Skin epidermis (tissue), 12 donors: Measurements from ENCODE around the gene TRPM5.

Source experiments
- H3K27ac ChIP-seq, 21 experiments: fragments of 200-600 bp; sonication (generic) in 11 of 21; one replicate each; pipeline ENCODE4 v1.5.0; 2020; ENCODE audit warnings: mild to moderate bottlenecking in 3 of 21, inconsistent platforms in 2 of 21, moderate library complexity in 2 of 21
- H3K4me3 ChIP-seq, 7 experiments: fragments of 200-600 bp; sonication (generic) in 2 of 7; one replicate each; pipeline ENCODE4 v1.5.0; 2020; ENCODE audit warnings: inconsistent platforms in 2 of 7, mild to moderate bottlenecking in 2 of 7, moderate library complexity in 1 of 7

Gene TRPM5

DNA sequence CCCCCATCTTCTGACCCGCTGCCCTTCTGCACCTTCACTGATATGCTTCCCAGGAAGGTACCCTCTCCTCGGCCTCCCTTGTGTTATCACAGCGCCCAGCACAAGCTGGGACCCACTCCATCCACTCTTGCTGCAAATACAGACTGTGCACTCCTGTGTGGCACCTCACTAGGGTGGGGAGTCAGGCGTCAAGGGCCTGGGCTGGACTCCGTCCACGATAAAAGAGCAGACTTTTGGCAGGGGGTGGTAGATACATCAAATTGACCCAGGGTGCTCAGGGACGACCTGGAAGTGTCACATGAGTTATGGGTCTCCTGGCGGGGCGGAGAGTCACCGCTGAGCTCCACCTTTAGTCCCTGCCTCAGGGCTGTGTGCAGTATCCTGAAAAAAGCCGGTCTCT, 908 bp downstream of the TRPM5 start:
- H3K4me3 ChIP-seq, result no peak overlapping the region
- H3K27ac ChIP-seq, result no peak overlapping the region

GRCh38 chr11:2442589-2442988, 1.7 kb downstream of the TRPM5 start:
- H3K4me3 ChIP-seq, result no peak overlapping the region

GRCh38 chr11:2441171-2441570, 3.1 kb downstream of the TRPM5 start:
- Histone ChIP-seq H3K27ac (no peak overlapping the region), H3K4me3 (no peak overlapping the region)

More at GRCh38 chr11:2442589-2442988, 1.7 kb downstream of the TRPM5 start:
- no peak overlapping the region for H3K27ac ChIP-seq

DNA sequence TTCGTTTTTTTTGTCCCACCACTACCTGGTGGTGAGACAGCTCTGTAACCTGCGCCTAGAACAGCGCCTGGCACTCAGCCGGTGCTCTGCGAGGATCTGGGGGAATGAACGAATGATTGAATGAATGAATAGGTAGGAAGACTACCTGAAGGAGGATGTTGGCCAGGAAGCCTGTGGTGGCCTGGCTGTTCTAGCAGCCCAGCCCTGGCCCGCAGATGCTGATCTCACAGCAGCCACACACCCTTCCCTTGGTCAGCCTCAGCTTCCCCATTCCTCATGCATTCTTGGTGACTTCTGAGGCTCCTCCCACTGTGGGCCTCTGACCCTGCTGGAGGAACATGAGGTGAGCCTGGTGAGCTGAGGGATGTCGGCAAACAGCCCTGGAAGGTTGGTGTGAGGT, 3.7 kb downstream of the TRPM5 start:
- Histone ChIP-seq H3K4me3 (no peak overlapping the region), H3K27ac (no peak overlapping the region)

DNA sequence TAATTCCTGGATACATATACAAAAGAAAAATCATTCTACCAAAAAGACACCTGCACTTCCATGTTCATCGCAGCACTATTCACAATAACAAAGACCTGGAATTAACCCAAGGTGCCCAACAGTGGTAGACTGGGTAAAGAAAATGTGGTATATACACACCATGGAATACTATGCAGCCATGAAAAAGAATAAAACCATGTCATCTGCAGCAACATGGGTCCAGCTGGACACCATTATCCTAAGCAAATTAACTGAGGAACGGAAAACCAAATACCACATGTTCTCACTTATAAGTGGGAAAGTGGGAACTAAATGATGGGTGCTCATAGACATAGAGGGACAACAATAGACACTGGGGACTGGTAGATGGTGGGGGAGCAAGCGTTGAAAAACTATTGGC, 4.5 kb downstream of the TRPM5 start:
- H3K4me3 ChIP-seq, result no peak overlapping the region
- H3K27ac ChIP-seq, result no peak overlapping the region

DNA sequence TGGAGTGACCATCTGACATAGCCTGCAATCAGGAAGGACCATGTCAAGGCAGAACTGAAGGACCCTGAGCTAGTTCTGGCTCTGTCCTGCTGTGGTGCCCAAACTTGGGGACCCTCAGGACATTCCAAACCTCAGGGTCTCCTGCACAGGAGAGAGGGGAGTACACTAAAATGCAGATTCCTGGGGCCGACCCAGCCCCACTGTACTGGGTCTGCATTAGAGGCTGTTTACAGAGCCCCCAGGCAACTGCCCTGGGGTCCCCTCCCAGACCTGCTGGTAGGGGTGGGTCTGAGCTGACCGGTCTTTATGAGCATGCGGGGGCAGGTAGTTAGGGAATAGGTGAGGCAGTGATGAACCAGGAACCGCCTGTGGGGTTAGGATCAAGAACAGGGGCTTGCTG, 6.8 kb downstream of the TRPM5 start:
- no peak overlapping the region for H3K4me3 ChIP-seq
- no peak overlapping the region for H3K27ac ChIP-seq

DNA sequence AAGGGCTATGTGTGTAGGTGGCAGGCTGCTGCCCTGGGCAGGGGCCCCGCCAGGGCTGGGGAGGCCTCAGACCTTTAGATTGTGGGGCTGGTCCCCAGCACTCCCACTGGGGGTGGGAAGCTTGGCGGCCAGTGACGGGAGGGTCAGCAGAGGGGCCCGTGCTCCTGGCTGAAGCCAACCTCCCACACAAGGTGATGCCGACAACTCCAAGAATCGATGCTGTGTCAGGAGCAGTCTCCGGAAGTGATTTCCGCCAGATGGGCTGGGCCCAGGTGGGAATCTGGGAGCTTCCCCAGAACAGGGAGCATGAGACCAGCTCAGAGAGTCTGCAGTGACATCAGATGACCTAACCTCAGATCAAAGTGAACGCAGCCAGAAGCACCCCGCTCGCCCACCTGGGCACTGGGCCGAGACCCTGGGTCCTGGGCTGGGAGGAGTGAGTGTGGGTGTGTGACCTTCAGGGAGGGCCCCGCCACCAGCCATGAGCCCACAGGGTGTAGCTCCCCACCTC, 7.7 kb downstream of the TRPM5 start:
- H3K27ac ChIP-seq, result no peak overlapping the region

DNA sequence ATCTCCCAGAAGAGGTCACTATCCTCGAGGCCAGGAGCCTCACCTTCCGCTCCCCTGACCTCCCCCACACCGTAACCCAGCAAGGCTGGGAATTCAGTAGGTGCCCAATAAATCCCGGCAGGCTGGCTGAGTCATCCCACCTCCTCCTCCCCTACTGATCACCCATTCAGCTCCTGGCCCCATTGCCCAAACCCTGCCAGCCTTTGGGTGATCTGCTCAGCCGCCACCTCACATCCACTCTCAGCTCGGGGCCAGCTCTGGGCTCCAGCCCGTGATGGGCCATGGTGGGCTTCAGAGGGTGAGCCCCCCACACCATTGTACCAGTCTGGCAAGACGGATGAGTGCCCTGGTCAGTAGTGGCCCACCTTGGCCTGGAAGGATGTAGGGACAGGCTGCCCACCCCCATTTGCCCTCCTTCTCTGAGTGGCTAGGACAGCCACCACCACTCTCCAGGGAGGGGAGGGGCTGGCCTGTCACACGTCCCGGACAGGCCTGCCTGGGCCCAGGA, 8.2 kb downstream of the TRPM5 start:
- Histone ChIP-seq H3K27ac (no peak overlapping the region), H3K4me3 (no peak overlapping the region)

More for the DNA sequence above, 7.7 kb downstream of the TRPM5 start:
- H3K4me3 ChIP-seq, result no peak overlapping the region

DNA sequence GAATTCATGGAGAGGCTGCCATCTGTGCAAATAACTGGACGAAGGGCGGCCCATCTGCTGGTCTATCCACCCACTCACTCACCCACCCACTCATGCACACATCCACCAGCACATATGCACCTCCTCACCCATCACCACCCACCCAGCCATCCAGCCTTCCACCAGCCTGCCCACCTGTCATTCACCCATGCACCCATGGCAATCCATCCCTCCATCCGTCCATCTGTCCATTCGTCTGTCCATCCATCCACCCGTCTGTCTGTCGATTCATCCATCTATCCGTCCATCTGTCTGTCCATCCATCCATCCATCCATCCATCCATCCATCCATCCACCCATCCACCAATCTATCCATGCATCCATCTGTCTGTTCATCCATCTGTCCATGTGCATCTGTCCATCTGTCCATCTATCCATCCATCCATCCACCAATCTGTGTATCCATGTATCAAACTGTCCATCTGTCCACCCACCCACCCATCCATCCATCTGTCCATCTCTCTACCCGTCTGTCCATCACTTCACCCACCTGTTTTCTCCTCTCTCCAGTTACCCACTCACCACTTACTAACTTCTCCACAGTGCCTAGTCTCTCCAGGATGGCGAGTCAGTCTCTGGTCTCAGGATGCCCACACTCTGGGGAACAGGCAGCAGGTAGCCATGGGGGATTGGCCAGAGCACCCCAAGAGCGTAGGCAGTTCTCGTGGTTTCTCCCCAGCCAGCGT, 8.9 kb downstream of the TRPM5 start:
- no peak overlapping the region for H3K27ac ChIP-seq
- H3K4me3 ChIP-seq, result no peak overlapping the region

DNA sequence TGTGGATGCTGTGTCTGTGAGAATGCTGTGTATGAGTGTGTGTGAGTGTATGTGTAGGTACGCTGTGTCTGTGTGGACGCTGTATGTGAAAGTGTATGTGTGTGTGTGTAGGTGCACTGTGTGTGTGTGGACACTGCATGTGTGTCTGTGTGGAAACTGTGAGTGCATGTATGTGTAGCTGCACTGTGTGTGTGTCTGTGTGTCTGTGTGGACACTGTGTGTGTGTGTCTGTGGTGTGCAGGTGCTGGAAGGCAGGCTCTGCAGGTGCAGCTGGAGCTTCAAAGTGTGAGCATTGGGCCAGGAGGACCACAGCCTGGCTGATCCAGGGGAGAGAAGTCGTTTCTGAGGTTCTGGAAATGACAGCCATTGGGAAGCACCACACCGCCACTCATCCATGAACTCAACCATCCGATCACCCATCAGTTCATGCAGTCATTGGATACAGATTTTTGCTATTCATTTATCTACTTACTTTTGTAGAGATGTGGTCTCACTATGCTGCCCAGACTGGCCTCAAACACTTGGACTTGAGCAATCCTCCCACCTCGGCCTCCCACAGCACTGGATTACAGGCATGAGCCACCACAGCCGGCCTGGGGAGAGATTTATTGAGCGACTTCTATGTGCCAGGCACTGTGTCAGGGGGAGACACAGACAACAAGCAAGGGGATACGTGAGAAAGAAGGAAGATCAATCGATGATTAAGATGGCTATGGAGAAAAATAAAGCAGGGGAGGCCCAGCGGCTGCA, 9.6 kb downstream of the TRPM5 start:
- H3K27ac ChIP-seq, result no peak overlapping the region
- H3K4me3 ChIP-seq, result no peak overlapping the region

DNA sequence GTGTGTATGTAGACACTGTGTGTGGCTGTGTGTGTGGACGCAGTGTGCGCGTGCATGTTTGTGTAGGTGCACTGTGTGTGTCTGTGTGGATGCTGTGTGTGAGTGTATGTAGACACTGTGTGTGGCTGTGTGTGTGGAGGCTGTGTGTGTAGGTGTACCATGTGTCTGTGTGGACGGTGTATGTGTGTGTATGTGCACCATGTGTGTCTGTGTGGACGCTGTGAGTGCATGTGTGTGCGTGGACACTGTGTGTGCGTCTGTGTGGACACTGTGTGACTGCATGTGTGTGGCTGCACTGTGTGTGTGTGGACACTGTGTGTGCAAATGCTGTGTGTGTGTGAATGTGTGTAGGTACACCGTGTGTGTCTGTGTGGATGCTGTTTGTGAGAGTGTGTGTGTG, 10.3 kb downstream of the TRPM5 start:
- Histone ChIP-seq H3K27ac (no peak overlapping the region), H3K4me3 (no peak overlapping the region)

GRCh38 chr11:2433106-2433925, 11.0 kb downstream of the TRPM5 start:
- Histone ChIP-seq H3K27ac (no peak overlapping the region), H3K4me3 (no peak overlapping the region)

GRCh38 chr11:2432628-2433071, 11.7 kb downstream of the TRPM5 start:
- no peak overlapping the region for H3K4me3 ChIP-seq
- H3K27ac ChIP-seq, result no peak overlapping the region

- no peak overlapping the region for H3K27ac ChIP-seq
These were observed 12.1 kb downstream of the TRPM5 start for GRCh38 chr11:2432171-2432621.

GRCh38 chr11:2431395-2431794, 12.9 kb downstream of the TRPM5 start:
- no peak overlapping the region for H3K27ac ChIP-seq
- H3K4me3 ChIP-seq, result no peak overlapping the region

More at GRCh38 chr11:2432171-2432621, 12.1 kb downstream of the TRPM5 start:
- no peak overlapping the region for H3K4me3 ChIP-seq

- Histone ChIP-seq H3K27ac (no peak overlapping the region), H3K4me3 (no peak overlapping the region)
These were observed 16.0 kb downstream of the TRPM5 start for GRCh38 chr11:2428322-2428795.

DNA sequence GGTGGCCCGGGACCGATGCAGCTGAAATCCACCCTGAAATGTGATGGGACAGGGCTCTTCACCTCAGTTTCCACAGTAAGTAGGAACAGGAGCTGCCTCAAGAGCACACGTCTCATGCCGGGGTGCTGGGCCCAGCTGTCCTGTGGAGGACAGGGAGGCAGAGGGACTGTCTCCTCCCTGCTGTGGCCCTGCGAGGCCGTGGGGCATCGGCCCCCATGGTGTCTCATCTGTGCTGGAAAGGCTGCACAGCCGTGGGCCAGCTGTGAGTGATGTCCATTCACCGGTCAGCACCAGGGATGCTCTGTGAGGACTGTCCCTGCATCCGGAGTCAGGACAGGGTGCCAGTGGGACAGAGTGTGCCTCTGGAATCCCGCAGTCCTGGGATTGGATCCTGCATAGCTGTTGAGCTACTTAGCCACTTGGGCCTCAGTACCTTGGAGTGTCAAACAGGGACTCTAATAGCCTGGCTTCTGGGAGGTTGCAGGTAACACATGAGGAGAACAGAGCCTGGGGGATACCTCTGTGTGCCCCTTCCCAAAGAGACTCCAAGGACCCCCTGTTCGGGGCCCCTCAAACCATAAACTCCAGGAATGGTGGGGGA, 16.5 kb downstream of the TRPM5 start:
- H3K4me3 ChIP-seq, result no peak overlapping the region
- no peak overlapping the region for H3K27ac ChIP-seq

GRCh38 chr11:2426826-2427521, 17.3 kb downstream of the TRPM5 start:
- H3K4me3 ChIP-seq, result no peak overlapping the region

DNA sequence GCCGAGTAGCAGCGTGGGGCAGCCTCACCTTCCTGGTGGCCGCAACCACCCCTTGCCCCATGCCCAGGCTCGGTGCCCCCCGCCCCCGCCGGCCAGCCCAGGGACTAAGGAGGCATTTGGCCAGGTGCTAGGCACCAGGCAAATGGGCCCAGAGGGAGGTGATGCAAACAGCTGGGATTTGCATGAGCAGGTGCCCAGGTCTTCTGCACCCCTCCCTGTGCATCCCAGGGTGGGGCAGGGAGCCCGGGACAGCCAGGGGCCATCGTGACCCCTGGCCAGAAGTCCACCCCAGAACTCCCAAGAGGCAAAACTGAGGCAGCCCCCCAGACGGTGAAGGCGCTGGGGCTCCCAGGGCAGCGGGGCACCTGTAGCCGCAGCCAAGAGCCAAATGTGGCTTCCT, 18.1 kb downstream of the TRPM5 start:
- H3K27ac ChIP-seq, result no peak overlapping the region
- H3K4me3 ChIP-seq, result no peak overlapping the region

More at GRCh38 chr11:2426826-2427521, 17.3 kb downstream of the TRPM5 start:
- no peak overlapping the region for H3K27ac ChIP-seq
